Measurements from ENCODE around the gene SLC6A6. TPM values are rescaled to one million over a fixed set of nuclear protein-coding genes. Genes with fewer than 3 reads are reported as not detected.

Gene SLC6A6
- total RNA-seq, 1 experiment from 2014 or later, result 72.6 TPM

DNA sequence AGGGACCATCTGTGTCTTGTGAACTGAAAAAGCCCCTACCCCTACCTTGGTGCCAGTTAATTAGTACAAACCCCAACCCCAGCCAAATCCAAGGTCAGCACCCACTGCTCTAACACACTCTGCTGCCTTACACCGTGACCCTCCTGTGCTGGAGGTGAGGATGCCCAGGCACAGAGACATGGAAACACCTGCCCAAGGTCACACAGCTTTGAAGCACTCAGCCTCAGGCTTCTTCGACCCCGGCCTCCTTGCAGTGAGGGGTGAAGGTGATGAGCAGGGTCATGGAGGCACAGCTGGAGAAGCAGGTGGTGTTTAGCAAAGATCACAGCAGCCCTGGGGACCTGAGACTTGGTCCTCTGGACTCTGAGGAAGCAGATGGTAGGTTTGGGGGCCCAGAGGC is 39.0 kb upstream of the SLC6A6 start:
- Histone ChIP-seq H2BK15ac (ENCODE audit: low read depth, low read length) (no peak overlapping the region), H3K14ac (ENCODE audit: insufficient read depth, low read length) (no peak overlapping the region), H4K8ac (replicated peaks; ENCODE audit: insufficient read length, low read depth, low read length) (no peak overlapping the region), H3K27me3 (ENCODE audit: insufficient read depth, low read length) (no peaks in the 10 kb centered on the region; the same call in 1 of the 2 replicates), H2BK12ac (ENCODE audit: insufficient read length, low read depth, low read length) (no peak overlapping the region), H3K4me2 (ENCODE audit: insufficient read depth, insufficient read length, low read length) (no peak overlapping the region), H3K18ac (ENCODE audit: insufficient read length, low read depth, low read length) (no peak overlapping the region), H4K5ac (ENCODE audit: insufficient read length, low read depth, low read length) (no peak overlapping the region), H2AFZ (ENCODE audit: low read length) (no peak overlapping the region), H3K79me2 (ENCODE audit: insufficient read depth, low read length) (no peaks in the 10 kb centered on the region), H3K9ac (ENCODE audit: extremely low read depth, insufficient read length, low read length) (no peak overlapping the region), H3K4me1 (ENCODE audit: insufficient read depth, low read length) (no peaks in the 10 kb centered on the region), H3K79me1 (ENCODE audit: insufficient read depth, low read depth, low read length, poor library complexity, severe bottlenecking) (no peaks in the 10 kb centered on the region), H4K91ac (ENCODE audit: insufficient read length, low read depth, low read length) (no peak overlapping the region), H2BK5ac (ENCODE audit: insufficient read length, low read length) (no peak overlapping the region), H4K20me1 (ENCODE audit: control insufficient read depth, insufficient read depth, insufficient read length) (no peaks in the 10 kb centered on the region), H3K27ac (ENCODE audit: insufficient read length, low read depth, low read length) (no peak overlapping the region), H3T11ph (ENCODE audit: low read length) (no peak overlapping the region), H2AK5ac (ENCODE audit: insufficient read length, low read length) (no peak overlapping the region), H3K4ac (ENCODE audit: low read depth, low read length) (no peak overlapping the region), H2BK120ac (ENCODE audit: low read depth, low read length, poor library complexity, severe bottlenecking) (no peak overlapping the region), H3K56ac (ENCODE audit: insufficient read length, low read depth, low read length) (no peak overlapping the region), H3K23me2 (ENCODE audit: insufficient read length, low read depth, low read length, poor library complexity, severe bottlenecking) (no peaks in the 10 kb centered on the region), H3K23ac (ENCODE audit: insufficient read length, low read depth, low read length) (no peak overlapping the region), H2BK20ac (ENCODE audit: low read depth, low read length, poor library complexity, severe bottlenecking) (no peak overlapping the region), H3K9me3 (ENCODE audit: control insufficient read depth, low read depth, low read length) (no peaks in the 10 kb centered on the region)
- no peaks in the 10 kb centered on the region for H3K36me3 Mint-ChIP-seq (ENCODE audit: insufficient read depth in 1 of 3, low read depth in 3 of 3)
- no CpG with 5 or more reads among the region's 3 CpGs for WGBS (ENCODE audit: extremely low coverage, insufficient read length, low lambda C conversion rate)
- DNase-seq, result no peak
- peaks cover 18% of the 10 kb centered on the region for H3K27me3 Mint-ChIP-seq (ENCODE audit: low read depth)
- H3K4me3 Mint-ChIP-seq, result no peak overlapping the region
- H3K27ac Mint-ChIP-seq, result no peak overlapping the region
- TF ChIP-seq, protein P1, sequence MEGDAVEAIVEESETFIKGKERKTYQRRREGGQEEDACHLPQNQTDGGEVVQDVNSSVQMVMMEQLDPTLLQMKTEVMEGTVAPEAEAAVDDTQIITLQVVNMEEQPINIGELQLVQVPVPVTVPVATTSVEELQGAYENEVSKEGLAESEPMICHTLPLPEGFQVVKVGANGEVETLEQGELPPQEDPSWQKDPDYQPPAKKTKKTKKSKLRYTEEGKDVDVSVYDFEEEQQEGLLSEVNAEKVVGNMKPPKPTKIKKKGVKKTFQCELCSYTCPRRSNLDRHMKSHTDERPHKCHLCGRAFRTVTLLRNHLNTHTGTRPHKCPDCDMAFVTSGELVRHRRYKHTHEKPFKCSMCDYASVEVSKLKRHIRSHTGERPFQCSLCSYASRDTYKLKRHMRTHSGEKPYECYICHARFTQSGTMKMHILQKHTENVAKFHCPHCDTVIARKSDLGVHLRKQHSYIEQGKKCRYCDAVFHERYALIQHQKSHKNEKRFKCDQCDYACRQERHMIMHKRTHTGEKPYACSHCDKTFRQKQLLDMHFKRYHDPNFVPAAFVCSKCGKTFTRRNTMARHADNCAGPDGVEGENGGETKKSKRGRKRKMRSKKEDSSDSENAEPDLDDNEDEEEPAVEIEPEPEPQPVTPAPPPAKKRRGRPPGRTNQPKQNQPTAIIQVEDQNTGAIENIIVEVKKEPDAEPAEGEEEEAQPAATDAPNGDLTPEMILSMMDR (conservative IDR thresholded peaks at IDR 0.05), result no peak
- H3K4me1 Mint-ChIP-seq, result peaks cover 15 to 22% of the 10 kb centered on the region in 2 experiments
- H3K9me3 Mint-ChIP-seq, result no peaks in the 10 kb centered on the region; a peak in 1 of 5 replicates

Measured in H9 (cell line).